ENCODE data around the gene TFDP2.

GRCh38 chr3:141972399-141972798 is 176.9 kb downstream of the TFDP2 start:
- no peak for TF ChIP-seq CTCF (IDR thresholded peaks at IDR 0.05; ENCODE audit: low read depth, low read length)
- no peak for TF ChIP-seq POLR2A (IDR thresholded peaks at IDR 0.05; ENCODE audit: extremely low read depth, insufficient read length)
- TF ChIP-seq MAX (IDR thresholded peaks at IDR 0.05; ENCODE audit: low read depth, low read length) = no peak

All from NB4 (cell line).